ENCODE measurements around the gene TBC1D22B. TPM values are rescaled to one million over a fixed set of nuclear protein-coding genes. Genes with fewer than 3 reads are reported as not detected.

TBC1D22B gene
- total RNA-seq, 1 donor = 6.9 TPM

DNA sequence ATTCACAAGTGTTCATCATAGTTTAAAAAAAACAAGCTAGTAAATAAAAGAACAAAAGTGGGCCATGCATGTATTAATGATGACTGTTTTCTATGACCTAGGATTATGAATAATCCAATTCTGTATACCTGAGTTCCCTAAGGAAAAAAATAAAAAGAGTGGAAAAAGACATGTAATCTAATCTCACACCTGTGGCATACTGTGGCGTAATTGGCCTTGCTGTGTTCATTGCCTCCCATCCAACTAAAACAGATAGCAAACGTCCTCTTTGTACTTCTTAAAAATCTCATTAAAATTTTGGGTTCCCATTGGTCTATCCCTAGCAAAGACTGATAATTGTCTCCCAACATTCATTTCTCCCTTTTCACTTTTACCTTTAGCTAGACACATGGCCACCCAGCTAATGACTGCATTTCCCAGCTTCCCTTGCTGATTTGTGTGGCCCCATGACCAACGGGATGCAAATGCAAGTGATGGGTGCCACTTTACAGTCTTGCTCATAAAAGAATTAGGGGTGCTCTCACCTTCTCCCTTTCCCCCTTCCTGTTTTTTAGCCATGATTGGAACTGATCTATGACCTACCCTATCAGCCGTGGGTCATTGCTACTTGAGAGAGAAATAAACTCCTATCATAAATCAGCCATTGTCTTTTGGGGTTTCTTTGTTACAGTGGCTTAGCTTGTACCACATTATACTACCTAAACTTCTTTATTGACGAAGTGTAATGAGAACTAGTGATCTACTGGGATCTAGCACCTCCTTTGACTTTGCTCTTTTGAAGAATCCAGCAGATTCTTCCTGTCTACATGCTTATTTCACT, 32.0 kb upstream of the TBC1D22B start:
- Histone ChIP-seq H3K27me3 (ENCODE audit: insufficient read depth, low read length) (no peaks in the 10 kb centered on the region), H3K4me2 (ENCODE audit: insufficient read depth, low read length) (no peak overlapping the region)

DNA sequence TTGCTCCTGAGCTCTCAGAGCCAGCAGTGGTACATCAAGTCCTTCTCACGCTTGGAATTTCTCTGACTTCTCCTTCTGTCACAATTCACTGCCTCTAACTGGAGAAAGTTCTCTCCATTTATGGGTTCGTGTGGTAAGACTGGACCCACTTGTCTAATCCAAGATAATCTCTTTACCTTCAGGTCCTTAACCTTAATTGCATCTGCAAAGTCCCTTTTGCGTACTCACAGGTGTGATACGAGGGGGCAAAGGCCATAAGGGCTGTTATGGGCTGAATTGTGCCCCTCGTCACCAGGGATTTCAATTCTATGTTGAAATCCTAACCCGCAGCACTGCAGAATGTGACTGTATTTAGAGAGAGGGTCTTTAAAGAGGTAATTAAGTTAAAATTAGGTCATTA, 27.5 kb upstream of the TBC1D22B start:
- TF ChIP-seq CTCF (IDR thresholded peaks at IDR 0.05; ENCODE audit: extremely low read depth, low read depth, low read length) = no peak
- Histone ChIP-seq H3K27ac (ENCODE audit: low read depth, low read length) (no peak overlapping the region), H3K27me3 (ENCODE audit: insufficient read depth, low read length) (no peaks in the 10 kb centered on the region), H2AFZ (ENCODE audit: low read length) (peak overlapping the region; percentile 14), H3K36me3 (ENCODE audit: insufficient read depth, low read length) (no peaks in the 10 kb centered on the region), H3K4me1 (ENCODE audit: insufficient read depth, low read length) (no peaks in the 10 kb centered on the region), H3K79me2 (ENCODE audit: insufficient read depth, low read length) (no peaks in the 10 kb centered on the region), H3K9me3 (ENCODE audit: low read depth, low read length) (no peaks in the 10 kb centered on the region), H3K4me3 (ENCODE audit: insufficient read depth, low read length) (no peak overlapping the region), H4K20me1 (ENCODE audit: insufficient read depth, low read length) (no peaks in the 10 kb centered on the region), H3K4me2 (ENCODE audit: insufficient read depth, low read length) (no peak overlapping the region)
- no peak for DNase-seq (ENCODE audit: insufficient read length, low spot score, missing footprints)

More for the DNA sequence above, 32.0 kb upstream of the TBC1D22B start:
- H3K4me1 ChIP-seq (ENCODE audit: insufficient read depth, low read length) = peaks cover 3% of the 10 kb centered on the region
- no peaks in the 10 kb centered on the region for H3K9me3 ChIP-seq (ENCODE audit: low read depth, low read length)
- no peak overlapping the region for H2AFZ ChIP-seq (ENCODE audit: low read length)
- DNase-seq (ENCODE audit: insufficient read length, low spot score, missing footprints) = no peak
- H3K4me3 ChIP-seq (ENCODE audit: insufficient read depth, low read length) = no peak overlapping the region
- H3K36me3 ChIP-seq (ENCODE audit: insufficient read depth, low read length) = no peaks in the 10 kb centered on the region
- H4K20me1 ChIP-seq (ENCODE audit: insufficient read depth, low read length) = no peaks in the 10 kb centered on the region
- no peaks in the 10 kb centered on the region for H3K79me2 ChIP-seq (ENCODE audit: insufficient read depth, low read length)
- TF ChIP-seq CTCF (IDR thresholded peaks at IDR 0.05; ENCODE audit: extremely low read depth, low read depth, low read length) = no peak
- no peak overlapping the region for H3K27ac ChIP-seq (ENCODE audit: low read depth, low read length)

DNA sequence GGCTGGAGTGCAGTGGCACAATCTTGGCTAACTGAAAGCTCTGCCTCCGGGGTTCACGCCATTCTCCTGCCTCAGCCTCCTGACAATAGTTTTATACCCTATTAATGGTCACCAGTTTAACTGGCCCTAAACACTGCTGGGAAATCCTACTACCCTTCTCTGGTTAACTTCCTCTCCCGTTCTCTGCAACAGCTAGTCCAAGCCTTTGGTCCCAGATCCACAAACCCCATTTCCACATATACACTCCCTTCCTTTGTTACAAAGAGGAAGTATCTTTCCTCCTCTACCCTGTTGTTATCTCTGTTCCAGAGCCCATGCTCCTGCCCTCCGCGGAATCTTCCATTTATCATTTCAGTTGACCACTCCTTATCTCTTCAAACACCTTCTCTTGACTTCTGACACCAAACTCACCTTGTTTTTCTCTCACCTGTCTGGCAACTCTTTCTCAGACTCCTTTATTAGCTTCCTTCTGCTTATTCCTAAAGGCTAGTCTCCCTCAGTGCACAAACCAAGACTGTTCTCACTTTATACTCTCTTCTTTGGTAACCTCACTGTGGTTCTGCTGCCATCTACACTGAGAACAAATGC, 25.0 kb upstream of the TBC1D22B start:
- Histone ChIP-seq H3K79me2 (ENCODE audit: insufficient read depth, low read length) (no peaks in the 10 kb centered on the region), H2AFZ (ENCODE audit: low read length) (no peak overlapping the region), H3K27me3 (ENCODE audit: insufficient read depth, low read length) (no peaks in the 10 kb centered on the region), H4K20me1 (ENCODE audit: insufficient read depth, low read length) (no peaks in the 10 kb centered on the region), H3K27ac (ENCODE audit: low read depth, low read length) (no peak overlapping the region), H3K4me3 (ENCODE audit: insufficient read depth, low read length) (no peak overlapping the region), H3K9me3 (ENCODE audit: low read depth, low read length) (no peaks in the 10 kb centered on the region), H3K4me2 (ENCODE audit: insufficient read depth, low read length) (no peak overlapping the region), H3K4me1 (ENCODE audit: insufficient read depth, low read length) (peaks cover 4% of the 10 kb centered on the region), H3K36me3 (ENCODE audit: insufficient read depth, low read length) (no peaks in the 10 kb centered on the region)
- TF ChIP-seq CTCF (IDR thresholded peaks at IDR 0.05; ENCODE audit: extremely low read depth, low read depth, low read length) = no peak
- no peak for DNase-seq (ENCODE audit: insufficient read length, low spot score, missing footprints)

DNA sequence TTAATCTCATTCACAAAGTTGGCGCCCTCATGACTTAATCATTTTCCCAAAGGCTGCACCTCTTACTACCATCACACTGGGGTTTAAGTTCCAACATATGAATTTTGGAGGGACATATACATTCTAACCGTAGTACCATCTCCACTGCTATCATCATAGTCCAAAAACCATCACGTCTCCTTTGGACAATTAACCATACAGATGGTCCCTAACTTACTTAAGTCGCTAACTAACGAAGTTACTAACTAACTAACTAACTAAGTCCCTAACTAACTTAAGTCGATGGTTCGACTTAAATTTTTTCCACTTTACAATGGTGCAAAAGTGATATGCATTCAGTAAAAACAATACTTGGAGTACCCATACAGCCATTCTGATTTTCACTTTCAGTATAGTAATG, 24.0 kb upstream of the TBC1D22B start:
- Histone ChIP-seq H3K36me3 (ENCODE audit: insufficient read depth, low read length) (no peaks in the 10 kb centered on the region), H3K79me2 (ENCODE audit: insufficient read depth, low read length) (no peaks in the 10 kb centered on the region), H3K9me3 (ENCODE audit: low read depth, low read length) (no peaks in the 10 kb centered on the region), H3K27me3 (ENCODE audit: insufficient read depth, low read length) (no peaks in the 10 kb centered on the region), H3K4me2 (ENCODE audit: insufficient read depth, low read length) (no peak overlapping the region), H3K4me3 (ENCODE audit: insufficient read depth, low read length) (no peak overlapping the region), H4K20me1 (ENCODE audit: insufficient read depth, low read length) (no peaks in the 10 kb centered on the region), H2AFZ (ENCODE audit: low read length) (no peak overlapping the region), H3K27ac (ENCODE audit: low read depth, low read length) (no peak overlapping the region), H3K4me1 (ENCODE audit: insufficient read depth, low read length) (peaks cover 10% of the 10 kb centered on the region)
- no peak for TF ChIP-seq CTCF (IDR thresholded peaks at IDR 0.05; ENCODE audit: extremely low read depth, low read depth, low read length)
- no peak for DNase-seq (ENCODE audit: insufficient read length, low spot score, missing footprints)
